ENCODE data around the gene GP2.

- TF ChIP-seq, protein P1, sequence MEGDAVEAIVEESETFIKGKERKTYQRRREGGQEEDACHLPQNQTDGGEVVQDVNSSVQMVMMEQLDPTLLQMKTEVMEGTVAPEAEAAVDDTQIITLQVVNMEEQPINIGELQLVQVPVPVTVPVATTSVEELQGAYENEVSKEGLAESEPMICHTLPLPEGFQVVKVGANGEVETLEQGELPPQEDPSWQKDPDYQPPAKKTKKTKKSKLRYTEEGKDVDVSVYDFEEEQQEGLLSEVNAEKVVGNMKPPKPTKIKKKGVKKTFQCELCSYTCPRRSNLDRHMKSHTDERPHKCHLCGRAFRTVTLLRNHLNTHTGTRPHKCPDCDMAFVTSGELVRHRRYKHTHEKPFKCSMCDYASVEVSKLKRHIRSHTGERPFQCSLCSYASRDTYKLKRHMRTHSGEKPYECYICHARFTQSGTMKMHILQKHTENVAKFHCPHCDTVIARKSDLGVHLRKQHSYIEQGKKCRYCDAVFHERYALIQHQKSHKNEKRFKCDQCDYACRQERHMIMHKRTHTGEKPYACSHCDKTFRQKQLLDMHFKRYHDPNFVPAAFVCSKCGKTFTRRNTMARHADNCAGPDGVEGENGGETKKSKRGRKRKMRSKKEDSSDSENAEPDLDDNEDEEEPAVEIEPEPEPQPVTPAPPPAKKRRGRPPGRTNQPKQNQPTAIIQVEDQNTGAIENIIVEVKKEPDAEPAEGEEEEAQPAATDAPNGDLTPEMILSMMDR (IDR thresholded peaks at IDR 0.05), result no peak
- TF ChIP-seq MAX (IDR thresholded peaks at IDR 0.05; ENCODE audit: low read depth) (no peak), EP300 (IDR thresholded peaks at IDR 0.05; ENCODE audit: borderline replicate concordance in 1 of 2, low read depth in 1 of 2, low read length in 1 of 2) (no peak), JUND (IDR thresholded peaks at IDR 0.05) (no peak), SIN3A (IDR thresholded peaks at IDR 0.05; ENCODE audit: borderline replicate concordance, low read depth, low read length) (no peak), ELF1 (IDR thresholded peaks at IDR 0.05) (no peak), RFX5 (IDR thresholded peaks at IDR 0.05; ENCODE audit: low read length) (no peak), NRF1 (IDR thresholded peaks at IDR 0.05; ENCODE audit: low read depth, low read length) (no peak), FOXM1 (IDR thresholded peaks at IDR 0.05; ENCODE audit: low read depth) (no peak), REST (IDR thresholded peaks at IDR 0.05; ENCODE audit: low read depth, low read length) (peak; percentile 53; the same call in 1 of the 2 replicates), MXI1 (IDR thresholded peaks at IDR 0.05; ENCODE audit: low read depth, low read length) (no peak), TEAD4 (IDR thresholded peaks at IDR 0.05; ENCODE audit: borderline replicate concordance, insufficient read depth) (no peak)
- TF ChIP-seq, protein P2, sequence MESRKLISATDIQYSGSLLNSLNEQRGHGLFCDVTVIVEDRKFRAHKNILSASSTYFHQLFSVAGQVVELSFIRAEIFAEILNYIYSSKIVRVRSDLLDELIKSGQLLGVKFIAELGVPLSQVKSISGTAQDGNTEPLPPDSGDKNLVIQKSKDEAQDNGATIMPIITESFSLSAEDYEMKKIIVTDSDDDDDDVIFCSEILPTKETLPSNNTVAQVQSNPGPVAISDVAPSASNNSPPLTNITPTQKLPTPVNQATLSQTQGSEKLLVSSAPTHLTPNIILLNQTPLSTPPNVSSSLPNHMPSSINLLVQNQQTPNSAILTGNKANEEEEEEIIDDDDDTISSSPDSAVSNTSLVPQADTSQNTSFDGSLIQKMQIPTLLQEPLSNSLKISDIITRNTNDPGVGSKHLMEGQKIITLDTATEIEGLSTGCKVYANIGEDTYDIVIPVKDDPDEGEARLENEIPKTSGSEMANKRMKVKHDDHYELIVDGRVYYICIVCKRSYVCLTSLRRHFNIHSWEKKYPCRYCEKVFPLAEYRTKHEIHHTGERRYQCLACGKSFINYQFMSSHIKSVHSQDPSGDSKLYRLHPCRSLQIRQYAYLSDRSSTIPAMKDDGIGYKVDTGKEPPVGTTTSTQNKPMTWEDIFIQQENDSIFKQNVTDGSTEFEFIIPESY (IDR thresholded peaks at IDR 0.05; ENCODE audit: borderline replicate concordance, low read depth), result no peak
These were observed 25.5 kb downstream of the GP2 start for GRCh38 chr16:20301840-20302239.

Data from SK-N-SH (cell line).